ENCODE measurements around the gene PGLYRP1. TPM values are rescaled to one million over a fixed set of nuclear protein-coding genes. Genes with fewer than 3 reads are reported as not detected.

Gene PGLYRP1
- total RNA-seq, 1 experiment from 2014 or later = not detected

DNA sequence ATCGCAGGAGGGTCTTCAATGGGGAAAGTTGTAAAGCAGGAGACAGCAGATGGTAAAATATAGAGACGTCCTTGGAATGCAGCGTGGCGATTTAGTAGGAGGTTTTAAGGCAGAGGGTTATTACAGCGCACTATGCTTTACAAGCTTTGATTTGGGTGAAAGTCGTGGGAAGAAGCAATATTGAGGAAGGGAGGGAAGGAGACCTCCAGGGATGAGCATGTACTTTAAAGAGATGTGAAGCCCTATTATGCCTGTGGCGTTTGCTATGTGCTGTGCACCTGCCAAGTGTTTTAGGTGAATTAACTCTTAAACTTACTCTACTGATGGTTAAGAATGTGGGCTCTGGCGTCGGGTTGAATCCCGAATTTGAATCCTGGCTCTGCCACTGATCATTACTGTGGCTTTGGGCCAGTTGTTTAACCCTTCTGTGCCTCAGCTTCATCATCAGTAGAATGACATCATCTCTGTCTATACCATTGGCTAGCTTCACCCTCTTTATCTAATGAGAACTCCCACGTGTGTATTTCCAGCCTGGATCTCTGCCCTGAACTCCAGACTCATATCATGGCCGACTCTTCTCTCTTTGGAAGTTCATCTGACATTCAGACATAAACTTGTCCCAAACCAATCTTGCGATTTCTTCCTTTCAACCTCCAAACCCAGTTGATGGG lies 27.0 kb downstream of the PGLYRP1 start:
- H2AFZ ChIP-seq = peak overlapping the region; percentile 91
- no peaks in the 10 kb centered on the region for H3K9me2 ChIP-seq (ENCODE audit: insufficient read depth)
- no peaks in the 10 kb centered on the region for H3K9me3 ChIP-seq (ENCODE audit: insufficient read depth, low read depth)
- peaks cover 8% of the 10 kb centered on the region; the same call in 1 of the 2 replicates for H3F3A ChIP-seq (ENCODE audit: insufficient read depth, low read depth)
- TSS peak; percentile 79 for BruUV-seq (replicated peaks)
- intact Hi-C loops (cut with micrococcal nuclease; ENCODE audit: unreplicated experiment) = loop anchor here (1.0 kb wide), 1 partner anchor 110 kb away; the partner anchor contains the start of gene IRF2BP1
- peak overlapping the region; percentile 98 for H3K4me2 ChIP-seq
- H3K27ac ChIP-seq = no peak overlapping the region
- no peak for TF ChIP-seq CTCF (conservative IDR thresholded peaks at IDR 0.05)
- no peak for TF ChIP-seq EZH2 (IDR thresholded peaks at IDR 0.05; ENCODE audit: low read depth)
- CTCF ChIA-PET = interaction anchor here (0.7 to 1.3 kb wide), 2 partner anchors 40 to 124 kb away, joined by 3 to 5 read pairs; no protein-coding TSS in a partner anchor
- H3K79me2 ChIP-seq (ENCODE audit: low read depth) = peaks cover 19% of the 10 kb centered on the region; the same call in 1 of the 2 replicates
- H3K4me1 ChIP-seq (replicated peaks; ENCODE audit: insufficient read depth) = peaks cover 11% of the 10 kb centered on the region
- H3K36me3 ChIP-seq (ENCODE audit: low read depth) = no peaks in the 10 kb centered on the region
- DNase-seq = no peak
- H3K4me3 ChIP-seq = peak overlapping the region; percentile 77
- POLR2A ChIA-PET (ENCODE audit: unreplicated experiment) = interaction anchor here (0.6 to 1.5 kb wide), 4 partner anchors 23 to 276 kb away, joined by 3 to 10 read pairs (median 6); partner anchors contain the start of gene SYMPK
- no peaks in the 10 kb centered on the region for H3K27me3 ChIP-seq (ENCODE audit: insufficient read depth, low read depth)
- no peaks in the 10 kb centered on the region for H4K20me1 ChIP-seq (ENCODE audit: insufficient read depth)

GRCh38 chr19:45994998-45995714 lies 27.7 kb downstream of the PGLYRP1 start, which contains the start of gene CCDC61:
TSS of gene CCDC61 (plus strand) at chr19:45995467. CDS start at chr19:46003019, 7,552 bp downstream.
- Histone ChIP-seq H3F3A (ENCODE audit: insufficient read depth, low read depth) (peaks cover 8% of the 10 kb centered on the region; the same call in 1 of the 2 replicates), H3K4me3 (peak within 1 kb of the TSS; percentile 77), H3K9me2 (ENCODE audit: insufficient read depth) (no peaks in the 10 kb centered on the region), H3K4me2 (peak within 1 kb of the TSS; percentile 98), H3K4me1 (replicated peaks; ENCODE audit: insufficient read depth) (peaks cover 11% of the 10 kb centered on the region), H3K79me2 (ENCODE audit: low read depth) (peaks cover 19% of the 10 kb centered on the region; the same call in 1 of the 2 replicates), H3K36me3 (ENCODE audit: low read depth) (no peaks in the 10 kb centered on the region), H4K20me1 (ENCODE audit: insufficient read depth) (no peaks in the 10 kb centered on the region), H2AFZ (peak within 1 kb of the TSS; percentile 91), H3K27ac (peak within 1 kb of the TSS; percentile 37), H3K27me3 (ENCODE audit: insufficient read depth, low read depth) (no peaks in the 10 kb centered on the region), H3K9me3 (ENCODE audit: insufficient read depth, low read depth) (no peaks in the 10 kb centered on the region; the same call in 1 of the 2 replicates)
- ChIA-PET CTCF (interaction anchor here (0.7 to 1.3 kb wide), 2 partner anchors 39 to 123 kb away, joined by 3 to 5 read pairs; no protein-coding TSS in a partner anchor), POLR2A (ENCODE audit: unreplicated experiment) (interaction anchor here (0.6 to 1.5 kb wide), 9 partner anchors 20 to 557 kb away, joined by 3 to 10 read pairs (median 5); partner anchors contain the start of genes MYPOP, QPCTL and SYMPK)
- peak; percentile 96 to 99 for DNase-seq
- BruUV-seq (replicated peaks) = no TSS peak
- TF ChIP-seq CTCF (conservative IDR thresholded peaks at IDR 0.05) (no peak), EZH2 (IDR thresholded peaks at IDR 0.05; ENCODE audit: low read depth) (no peak)
- intact Hi-C loops (cut with micrococcal nuclease; ENCODE audit: unreplicated experiment) = loop anchor here (1.0 kb wide), 1 partner anchor 109 kb away; the partner anchor contains the start of gene IRF2BP1

DNA sequence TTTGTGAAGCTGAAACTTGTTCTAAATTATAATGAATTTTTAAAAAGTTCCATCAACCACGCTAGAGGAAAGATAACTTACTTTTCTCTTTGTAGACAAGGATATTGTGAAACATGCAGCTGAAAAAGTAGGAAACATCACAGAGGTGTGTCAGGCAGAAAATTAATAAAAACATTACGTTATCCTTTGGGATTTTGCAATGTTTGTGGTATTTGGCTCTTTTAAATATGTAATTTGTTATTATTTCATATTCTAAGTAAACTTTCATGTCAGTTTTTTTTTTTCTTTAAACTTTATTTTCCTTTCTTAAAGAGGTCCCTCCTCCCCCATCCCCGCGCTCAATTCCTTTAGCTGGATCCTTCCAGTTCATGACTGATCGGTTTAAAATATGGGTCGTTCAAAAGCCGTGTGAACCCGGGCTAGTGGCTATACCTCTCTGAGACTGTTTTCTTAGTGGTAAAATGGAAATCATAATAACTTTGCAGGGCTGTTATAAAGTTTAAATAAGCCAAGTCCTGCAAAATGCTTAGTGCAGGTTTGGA lies 28.3 kb downstream of the PGLYRP1 start:
- DNase-seq = no peak
- Histone ChIP-seq H3K9me2 (ENCODE audit: insufficient read depth) (no peaks in the 10 kb centered on the region), H3K27me3 (ENCODE audit: insufficient read depth, low read depth) (0 out of 2 replicates have a peak, but pooled peaks cover 6% of the 10 kb centered on the region), H3K9me3 (ENCODE audit: insufficient read depth, low read depth) (no peaks in the 10 kb centered on the region; the same call in 1 of the 2 replicates), H3K79me2 (ENCODE audit: low read depth) (peaks cover 19% of the 10 kb centered on the region; the same call in 1 of the 2 replicates), H3K4me1 (replicated peaks; ENCODE audit: insufficient read depth) (peaks cover 11% of the 10 kb centered on the region), H3K27ac (peak overlapping the region; percentile 37), H3F3A (ENCODE audit: insufficient read depth, low read depth) (peaks cover 8% of the 10 kb centered on the region; the same call in 1 of the 2 replicates), H3K36me3 (ENCODE audit: low read depth) (no peaks in the 10 kb centered on the region), H2AFZ (peak overlapping the region; percentile 78), H3K4me3 (peak overlapping the region; percentile 56), H4K20me1 (ENCODE audit: insufficient read depth) (no peaks in the 10 kb centered on the region), H3K4me2 (peak overlapping the region; percentile 77)
- ChIA-PET POLR2A (ENCODE audit: unreplicated experiment) (interaction anchor here (0.6 to 1.5 kb wide), 7 partner anchors 21 to 666 kb away, joined by 3 to 10 read pairs (median 5); partner anchors contain the start of genes DACT3, MYPOP, QPCTL and SYMPK), CTCF (interaction anchor here (0.7 kb wide), 1 partner anchor 436 kb away, joined by 3 read pairs; no protein-coding TSS in a partner anchor)
- TF ChIP-seq EZH2 (IDR thresholded peaks at IDR 0.05; ENCODE audit: low read depth) (no peak), CTCF (conservative IDR thresholded peaks at IDR 0.05) (no peak)
- no TSS peak for BruUV-seq (replicated peaks)
- intact Hi-C loops (cut with micrococcal nuclease; ENCODE audit: unreplicated experiment) = no loop called here
